GM10248 (cell line): ENCODE measurements around the gene XRCC5.
A peak's percentile ranks its signal among the peaks of the same experiment; 100 is the strongest.

Experiments
- CTCF ChIA-PET: fragments of 300-600 bp; sonication (Branson Sonifier 250); formaldehyde crosslinking; extraction: SDS; loops from one replicate; lab custom pipeline; 2021; ENCODE audit warnings: antibody characterized with exemption; lab: Yijun Ruan, JAX
- POLR2A ChIA-PET: fragments of 350-650 bp; sonication (Branson Sonifier 250); formaldehyde crosslinking; extraction: SDS; loops from one replicate; lab custom pipeline; 2020; ENCODE audit warnings: antibody characterized with exemption; lab: Yijun Ruan, JAX
- DNase-seq: peaks from one replicate; pipeline ENCODE4 v3.0.0; 2012; ENCODE audit errors: extremely low spot score
- CTCF ChIP-seq: IDR thresholded peaks from 2 replicates; pipeline ENCODE4 v1.5.1; 2012; ENCODE audit warnings: mild to moderate bottlenecking, low read depth; ENCODE audit errors: extremely low read depth, missing control alignments, control extremely low read depth

XRCC5 gene

GRCh38 chr2:216108967-216109921 lies at the start of gene XRCC5:
Gene XRCC5 (plus strand): TSS chr2:216109348. CDS start chr2:216109437, 89 bp downstream.
- peak; percentile 93 for DNase-seq
- ChIA-PET CTCF (interaction anchor here (1.1 to 5.4 kb wide), 13 partner anchors 8 to 312 kb away, joined by 3 to 32 read pairs (median 6); partner anchors contain the start of genes PECR and TMEM169), POLR2A (interaction anchor here (0.6 to 1.0 kb wide), 2 partner anchors 55 to 91 kb away, joined by 3 to 4 read pairs; no protein-coding TSS in a partner anchor)
- no peak for TF ChIP-seq CTCF

GRCh38 chr2:216064014-216064630 lies 45.0 kb upstream of the XRCC5 start:
- POLR2A ChIA-PET: no interaction called here
- DNase-seq: no peak
- CTCF ChIA-PET: interaction anchor here (1.0 to 1.1 kb wide), 3 partner anchors 17 to 340 kb away, joined by 3 to 4 read pairs (median 3); partner anchors contain the start of genes PECR and TMEM169
- TF ChIP-seq CTCF: peak; percentile 37

- TF ChIP-seq CTCF: no peak
- ChIA-PET CTCF (interaction anchor here (1.0 to 1.1 kb wide), 3 partner anchors 17 to 339 kb away, joined by 3 to 4 read pairs (median 3); partner anchors contain the start of genes PECR and TMEM169), POLR2A (no interaction called here)
- no peak for DNase-seq
These were observed 44.5 kb upstream of the XRCC5 start for GRCh38 chr2:216064665-216065064.

GRCh38 chr2:216066230-216066629 lies 42.9 kb upstream of the XRCC5 start:
- POLR2A ChIA-PET: no interaction called here
- CTCF ChIA-PET: interaction anchor here (1.0 to 1.4 kb wide), 2 partner anchors 10 to 12 kb away, joined by 3 read pairs; no protein-coding TSS in a partner anchor
- TF ChIP-seq CTCF: no peak
- DNase-seq: no peak

- ChIA-PET CTCF (interaction anchor here (1.1 to 1.2 kb wide), 3 partner anchors 12 to 43 kb away, joined by 3 to 4 read pairs (median 3); no protein-coding TSS in a partner anchor), POLR2A (no interaction called here)
These were observed 40.1 kb upstream of the XRCC5 start for GRCh38 chr2:216069028-216069427.

More at GRCh38 chr2:216069028-216069427, 40.1 kb upstream of the XRCC5 start:
- TF ChIP-seq CTCF: no peak
- no peak for DNase-seq
